Right lung (tissue), 5 donors: ENCODE results near the gene UCHL3. TPM values are rescaled to one million over a fixed set of nuclear protein-coding genes. Genes with fewer than 3 reads are reported as not detected.
"Not testable (repeated sequence)": the region's sequence is repeated elsewhere in the genome, so short reads cannot be mapped to it uniquely, and the experiment has no call there.

Source experiments
- DNase-seq, 2 donors: peaks; one replicate each; pipeline ENCODE4 v3.0.0-alpha.2; 2013
- polyA plus RNA-seq, 5 donors: library from polyadenylated mRNA; unstranded; fragments of 120-200 nt; gene quantifications; one replicate each; pipeline versions ENCODE4 v1.2.1 to v1.2.3, GENCODE V29; 2013; ENCODE audit warnings: inconsistent platforms in 1 of 5, low replicate concordance in 1 of 5; ENCODE audit not compliant: insufficient read length in 5 of 5, insufficient read depth in 1 of 5

UCHL3 gene
- polyA plus RNA-seq, 5 donors, result 18.6 to 26.1 (median 21.7) TPM

DNA sequence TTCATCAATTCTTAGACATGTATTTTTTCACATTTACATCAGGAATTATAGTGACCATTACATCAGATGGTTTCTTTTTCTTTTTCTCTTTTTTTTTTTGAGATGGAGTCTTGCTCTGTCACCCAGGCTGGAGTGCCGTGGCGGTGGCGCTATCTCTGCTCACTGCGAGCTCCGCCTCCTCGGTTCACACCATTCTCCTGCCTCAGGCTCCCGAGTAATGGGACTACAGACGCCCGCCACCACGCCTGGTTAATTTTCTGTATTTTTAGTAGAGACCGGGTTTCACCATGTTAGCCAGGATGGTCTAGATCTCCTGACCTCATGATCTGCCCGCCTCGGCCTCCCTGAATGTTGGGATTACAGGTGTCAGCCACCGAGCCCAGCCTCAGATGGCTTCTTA lies 4.2 kb upstream of the UCHL3 start:
- not testable (repeated sequence) for DNase-seq

DNA sequence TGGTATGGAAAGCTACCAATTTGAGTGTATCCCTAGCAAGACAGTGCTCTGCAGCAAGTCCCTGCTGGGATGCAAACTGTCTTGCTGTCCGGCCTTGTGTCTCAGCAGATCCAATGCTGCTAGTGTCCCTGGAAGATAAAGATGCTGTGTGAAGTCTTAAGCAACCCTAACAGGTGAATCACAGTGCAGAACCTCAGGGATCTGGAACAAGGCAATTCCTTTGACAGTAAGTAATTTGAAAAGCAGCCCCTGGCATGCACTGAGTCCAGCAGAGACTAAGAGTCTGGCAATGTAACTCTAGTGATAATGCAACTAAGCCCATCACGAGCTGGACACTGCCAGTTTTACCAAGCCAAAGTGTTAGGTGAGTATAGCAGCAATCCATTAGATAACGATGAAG lies 1.7 kb upstream of the UCHL3 start:
- no peak for DNase-seq

DNA sequence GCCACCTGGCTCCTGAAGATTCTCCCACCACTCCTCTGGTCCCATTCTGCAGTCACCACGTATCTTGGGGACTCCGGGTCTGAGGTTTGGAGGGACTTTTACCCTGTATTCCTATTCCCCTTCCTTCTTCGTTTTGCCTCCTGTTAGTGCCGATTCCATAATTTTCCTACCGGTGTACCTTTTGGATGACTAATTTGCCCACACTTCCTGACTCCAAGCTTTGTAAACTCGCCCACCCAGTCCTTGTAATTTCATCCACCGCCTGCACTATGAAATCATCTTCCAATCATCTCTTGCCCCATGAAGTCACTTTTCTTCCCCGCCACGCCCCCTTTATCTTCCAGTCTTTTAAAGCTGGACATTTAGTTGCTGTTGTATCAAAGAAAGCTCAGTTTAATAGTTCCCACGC lies 572 bp downstream of the UCHL3 start:
- DNase-seq, result peak; percentile 18 to 20

DNA sequence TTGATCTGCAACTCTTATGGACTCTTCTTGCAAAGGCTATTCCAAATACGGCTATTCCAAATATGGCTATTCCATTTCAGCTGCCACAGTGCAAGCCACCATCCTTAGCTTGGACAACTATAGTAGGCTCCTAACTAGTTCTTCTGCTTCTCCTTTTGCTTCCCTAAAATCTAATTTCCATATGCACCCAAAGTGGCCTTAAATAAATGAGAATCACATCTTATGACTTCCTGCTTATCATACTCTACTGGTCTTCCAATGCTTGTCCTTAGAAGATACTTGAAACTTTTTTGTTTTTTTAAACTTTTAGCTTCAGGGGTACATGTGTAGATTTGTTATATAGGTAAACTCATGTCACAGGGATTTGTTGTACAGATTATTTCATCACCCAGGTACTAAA lies 4.9 kb downstream of the UCHL3 start:
- DNase-seq, result no peak

DNA sequence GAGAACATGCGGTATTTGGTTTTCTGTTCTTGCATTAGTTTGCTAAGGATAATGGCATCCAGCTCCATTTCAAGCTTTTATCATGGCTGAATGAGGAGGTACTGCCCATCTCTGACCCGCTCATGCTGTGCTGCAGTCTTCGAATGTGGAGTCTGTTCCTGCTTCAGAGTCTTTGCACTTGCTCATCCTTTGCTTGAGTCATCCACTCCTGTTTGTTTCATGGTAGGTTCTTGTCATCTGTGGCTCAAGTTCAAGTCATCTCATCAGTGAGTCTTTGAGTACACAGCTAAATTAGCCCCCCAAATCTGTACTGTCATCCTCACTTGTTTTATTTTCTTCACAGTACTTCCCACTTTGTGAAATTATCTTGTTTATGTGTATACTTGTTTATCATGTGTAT lies 5.4 kb downstream of the UCHL3 start:
- DNase-seq, result no peak

DNA sequence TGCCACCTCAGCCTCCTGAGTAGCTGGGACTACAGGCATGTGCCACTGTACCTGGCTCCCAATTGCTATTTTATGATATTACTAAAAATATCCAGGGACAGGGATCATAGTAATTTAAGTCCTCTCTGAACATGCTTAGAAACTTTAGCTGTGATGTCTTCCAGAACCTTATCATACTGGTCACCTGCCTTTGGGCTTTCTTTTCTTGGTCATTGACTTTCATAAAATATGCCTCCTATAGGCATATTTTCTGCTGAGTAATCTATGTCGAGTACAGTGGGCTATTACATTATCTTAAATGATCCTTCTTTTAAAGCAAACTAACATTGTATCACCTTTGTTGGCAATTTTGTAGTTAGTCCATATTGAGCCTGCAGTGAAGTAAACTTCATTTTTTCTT lies 6.2 kb downstream of the UCHL3 start:
- DNase-seq, result no peak

DNA sequence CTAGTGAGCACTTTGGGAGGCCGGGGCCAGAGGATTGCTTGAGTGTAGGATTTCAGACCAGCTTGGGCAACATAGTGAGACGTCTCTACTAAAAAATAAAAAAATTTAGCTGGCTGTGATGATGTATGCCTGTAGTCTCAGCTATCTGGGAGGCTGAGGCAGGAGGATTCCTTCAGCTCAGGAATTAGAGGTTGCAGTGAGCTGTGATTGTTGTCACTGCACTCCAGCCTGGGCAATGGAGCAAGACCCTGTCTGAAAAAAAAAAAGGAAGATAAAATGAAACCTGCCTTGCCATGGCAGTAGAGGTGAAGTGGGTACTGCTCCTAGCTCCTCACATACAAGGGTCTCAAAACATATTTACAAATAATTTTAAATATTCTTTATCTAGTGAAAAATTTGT lies 7.4 kb downstream of the UCHL3 start:
- DNase-seq, result no peak

DNA sequence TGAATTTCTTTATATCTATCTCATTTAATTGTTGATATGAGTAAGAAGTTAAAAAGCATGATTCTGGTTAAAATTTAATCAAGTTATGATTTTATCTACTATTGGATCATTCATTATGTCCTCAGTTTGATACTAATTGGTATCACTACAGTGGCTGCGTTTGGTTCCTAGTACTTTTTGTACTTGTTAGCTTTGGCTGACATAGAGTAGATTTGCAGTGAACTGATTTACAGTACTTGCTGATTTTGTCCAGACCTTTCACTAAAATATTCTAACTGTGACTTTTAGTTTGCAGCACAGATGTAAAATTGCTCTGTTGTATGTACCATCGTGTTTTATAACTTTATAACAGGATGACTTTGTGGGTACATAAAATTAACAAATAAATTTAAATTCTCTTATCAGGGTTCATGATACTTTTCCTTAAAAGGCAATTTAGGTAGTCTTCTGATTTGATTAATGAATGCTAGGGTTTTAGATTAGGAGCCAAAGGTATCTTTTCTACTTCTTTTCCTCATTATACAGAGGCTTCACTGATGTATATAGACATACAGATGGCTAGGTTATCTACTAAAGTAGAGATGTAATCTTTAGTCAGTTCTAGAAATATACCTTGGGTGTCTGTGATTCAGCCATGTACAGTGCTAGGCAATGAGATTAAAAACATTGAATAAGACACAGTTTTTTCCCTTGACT lies 8.7 kb downstream of the UCHL3 start:
- DNase-seq, result no peak

DNA sequence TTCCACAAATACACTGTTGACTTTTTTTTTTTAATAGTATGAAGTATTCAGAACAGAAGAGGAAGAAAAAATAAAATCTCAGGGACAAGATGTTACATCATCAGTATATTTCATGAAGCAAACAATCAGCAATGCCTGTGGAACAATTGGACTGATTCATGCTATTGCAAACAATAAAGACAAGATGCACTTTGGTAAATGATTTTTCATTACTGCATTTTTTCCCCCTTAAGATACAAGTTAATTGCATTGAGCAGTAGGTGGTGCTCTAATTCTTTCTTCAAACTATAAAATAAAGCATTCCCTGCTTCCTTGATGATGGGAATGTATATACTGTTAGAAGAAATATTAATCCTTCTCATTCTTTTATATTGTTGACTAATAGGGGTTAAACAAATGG lies 17.1 kb downstream of the UCHL3 start:
- DNase-seq, result no peak

DNA sequence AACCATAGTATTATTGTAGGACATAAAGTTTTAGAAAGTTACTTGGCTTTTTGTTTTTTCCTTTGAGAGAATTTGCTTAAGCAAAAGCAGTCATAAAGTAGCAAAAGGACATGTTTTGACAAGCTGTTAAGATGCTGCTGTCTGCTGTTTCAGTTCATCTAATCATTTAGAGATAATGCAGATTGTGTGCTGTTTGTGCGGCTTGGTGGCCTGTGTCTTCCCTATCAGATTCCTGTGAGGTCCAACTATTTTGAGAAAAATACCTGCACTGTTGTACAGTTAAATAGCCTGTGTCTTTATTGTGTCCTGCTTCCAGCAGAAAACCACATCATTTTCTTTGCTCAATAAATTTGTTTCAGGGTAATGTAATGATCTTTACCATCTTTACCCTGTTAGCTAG lies 20.0 kb downstream of the UCHL3 start:
- DNase-seq, result no peak

DNA sequence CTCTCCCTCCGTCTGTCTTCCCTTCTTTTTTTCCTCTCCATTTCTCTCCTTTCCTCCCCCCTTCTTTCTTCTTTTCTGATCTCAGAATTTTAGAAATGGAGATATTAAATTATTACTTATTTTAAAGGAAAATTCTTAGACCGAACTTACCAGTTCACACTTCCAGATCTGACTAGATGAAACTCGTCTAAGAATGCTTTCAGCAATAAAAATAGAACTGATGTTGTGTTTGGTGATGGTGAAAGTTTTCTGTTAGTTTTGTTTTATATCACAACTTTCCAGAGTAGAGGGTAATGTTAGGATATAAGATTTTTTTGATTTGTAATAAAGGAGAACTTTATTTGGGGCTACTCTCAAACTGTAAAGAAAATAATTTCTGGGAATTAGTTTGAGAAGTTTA lies 29.9 kb downstream of the UCHL3 start:
- no peak for DNase-seq

DNA sequence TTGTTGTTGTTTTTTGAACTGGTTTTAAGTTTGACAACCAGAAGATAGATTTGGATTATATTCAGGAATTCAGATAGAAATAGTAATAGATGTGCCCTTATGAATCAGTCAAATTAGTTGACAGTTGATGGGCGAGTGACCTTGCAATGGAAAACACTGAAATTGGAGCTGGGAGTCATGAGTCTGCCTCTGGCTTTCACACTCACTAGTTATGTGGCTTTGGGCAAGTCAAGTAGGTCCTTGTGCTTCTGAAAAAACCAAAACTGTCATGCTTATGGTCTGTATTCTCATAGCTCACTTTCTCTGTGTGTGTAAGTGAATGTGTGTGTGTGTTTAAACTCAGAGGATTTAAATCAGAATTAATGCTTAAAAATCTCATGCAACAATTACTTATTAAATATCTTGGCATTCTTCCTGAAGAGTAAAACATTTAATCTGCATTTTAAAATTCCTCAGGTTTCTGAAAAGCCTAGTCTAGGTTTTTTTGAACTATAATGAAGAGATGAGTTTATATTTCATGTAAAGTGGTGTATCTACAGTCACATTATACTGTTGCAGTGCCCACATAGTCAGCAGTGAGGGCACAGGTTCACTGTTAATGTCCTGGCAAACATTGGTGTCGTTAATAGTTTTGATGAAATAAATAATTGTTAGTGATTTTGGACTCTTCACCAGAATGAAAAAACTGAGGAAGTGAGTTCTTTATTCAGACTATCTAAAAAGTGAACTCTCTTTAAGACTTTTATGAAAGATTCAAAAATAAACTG lies 32.5 kb downstream of the UCHL3 start:
- no peak for DNase-seq

DNA sequence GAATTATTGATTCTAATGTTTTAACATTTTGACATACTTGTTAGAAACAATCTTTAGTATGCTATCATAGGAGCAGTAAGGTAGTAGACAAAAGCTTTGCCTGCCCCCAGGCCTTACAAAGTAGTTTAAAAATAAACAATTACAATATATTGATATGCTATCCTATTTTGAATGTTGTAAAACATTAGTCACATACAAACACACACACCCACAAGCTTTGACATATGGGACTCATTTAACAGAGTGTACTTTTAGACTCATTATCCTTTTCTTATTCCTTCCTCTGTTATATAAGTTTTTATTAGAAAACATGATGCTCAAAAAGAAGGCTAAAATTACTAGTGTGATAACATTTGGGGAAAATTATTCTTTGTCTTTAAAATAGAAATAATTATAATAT lies 33.5 kb downstream of the UCHL3 start:
- DNase-seq, result no peak

DNA sequence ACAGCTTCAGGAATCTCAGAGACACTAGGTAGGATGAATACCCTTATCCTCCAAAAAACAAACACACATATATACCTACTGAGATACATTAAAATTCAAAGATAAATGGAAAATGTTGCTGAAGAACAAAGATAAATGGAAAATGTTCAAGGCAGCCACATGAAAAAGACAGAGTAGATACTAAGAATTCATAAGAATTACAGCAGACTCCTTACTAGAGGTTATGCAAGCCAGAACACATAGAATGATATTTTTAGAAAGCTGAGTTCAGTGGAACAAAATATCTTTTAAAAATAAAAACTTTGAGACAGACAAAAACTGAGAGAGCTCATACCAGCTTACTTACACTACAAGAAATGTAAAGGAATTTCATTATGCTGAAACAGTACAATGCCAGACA lies 35.6 kb downstream of the UCHL3 start:
- no peak for DNase-seq

DNA sequence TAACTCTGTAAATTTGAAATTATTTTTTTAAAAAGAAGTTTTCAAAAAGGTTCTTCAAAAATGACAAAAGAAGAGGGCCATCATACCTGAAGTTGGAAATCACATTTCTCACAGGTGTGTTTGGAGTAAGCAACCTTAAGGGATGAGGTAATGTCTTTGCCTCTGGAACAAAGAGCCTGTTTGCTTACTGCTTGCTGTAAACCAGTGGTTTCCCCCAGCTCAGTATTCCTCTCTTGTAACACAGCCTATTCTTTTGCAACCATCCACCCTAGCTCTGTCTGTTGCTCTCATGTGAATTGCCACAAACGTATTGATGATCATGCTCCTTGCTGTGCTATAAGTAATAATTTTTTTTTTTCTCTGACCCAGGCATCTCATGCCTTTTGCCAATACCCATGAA lies 38.1 kb downstream of the UCHL3 start:
- DNase-seq, result no peak

DNA sequence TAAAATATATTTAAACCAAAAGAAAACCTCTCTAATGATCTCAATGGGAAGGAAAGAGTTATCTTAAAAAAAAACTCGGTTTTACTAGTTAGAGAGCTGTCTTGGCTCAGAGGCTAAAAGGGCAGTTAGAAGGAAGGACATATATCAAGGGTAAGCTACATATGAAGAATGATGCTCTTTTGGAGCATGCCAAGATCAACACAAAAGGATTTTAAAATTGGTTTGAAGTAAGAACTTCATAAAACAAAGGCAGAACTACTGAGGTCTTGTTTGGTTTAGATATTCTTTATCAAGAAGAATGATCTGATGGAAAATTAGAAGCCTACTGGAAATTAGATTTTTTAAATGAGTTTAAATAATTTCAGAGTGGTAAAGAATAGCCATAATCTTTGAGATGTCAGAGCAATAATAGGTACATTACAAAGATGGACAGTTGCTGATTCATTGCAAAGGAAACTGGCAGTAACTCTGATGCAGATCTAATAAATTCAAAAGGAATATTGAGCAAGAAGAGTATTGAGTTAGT lies 47.1 kb downstream of the UCHL3 start:
- no peak for DNase-seq

DNA sequence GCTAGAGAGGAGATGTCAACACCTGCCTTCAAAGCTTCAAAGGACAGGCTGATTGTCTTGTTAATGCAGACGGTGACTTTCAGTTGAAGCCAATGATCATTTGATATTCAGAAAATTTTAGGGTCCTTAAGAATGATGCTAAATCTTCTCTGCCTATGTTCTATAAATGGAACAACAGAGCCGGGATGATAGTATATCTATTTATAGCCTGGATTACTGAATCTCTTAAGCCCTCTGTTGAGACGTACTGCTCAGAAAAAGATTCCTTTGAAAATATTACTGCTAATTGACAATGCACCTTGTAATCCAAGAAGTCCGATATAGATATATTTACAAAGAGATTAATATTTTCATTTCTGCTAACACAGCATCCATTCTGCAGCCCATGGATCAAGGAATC lies 50.8 kb downstream of the UCHL3 start:
- DNase-seq, result no peak

DNA sequence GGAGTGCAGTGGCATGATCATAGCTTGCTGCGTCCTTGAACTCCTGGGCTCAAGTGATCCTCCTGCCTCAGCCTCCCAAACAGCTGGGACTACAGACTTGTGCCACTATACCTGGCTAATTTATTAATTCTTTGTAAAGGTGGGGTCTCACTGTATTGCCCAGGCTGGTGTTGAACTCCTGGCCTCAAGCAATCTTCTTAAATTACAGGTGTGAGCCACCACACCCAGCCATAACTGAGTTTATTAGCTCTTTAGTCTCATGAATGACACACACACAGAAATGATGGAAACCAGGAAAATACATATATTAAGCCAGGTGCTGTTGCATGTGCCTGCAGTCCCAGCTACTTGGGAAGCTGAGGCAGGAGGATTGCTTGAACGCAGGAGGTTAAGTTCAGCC lies 53.4 kb downstream of the UCHL3 start:
- DNase-seq, result no peak

DNA sequence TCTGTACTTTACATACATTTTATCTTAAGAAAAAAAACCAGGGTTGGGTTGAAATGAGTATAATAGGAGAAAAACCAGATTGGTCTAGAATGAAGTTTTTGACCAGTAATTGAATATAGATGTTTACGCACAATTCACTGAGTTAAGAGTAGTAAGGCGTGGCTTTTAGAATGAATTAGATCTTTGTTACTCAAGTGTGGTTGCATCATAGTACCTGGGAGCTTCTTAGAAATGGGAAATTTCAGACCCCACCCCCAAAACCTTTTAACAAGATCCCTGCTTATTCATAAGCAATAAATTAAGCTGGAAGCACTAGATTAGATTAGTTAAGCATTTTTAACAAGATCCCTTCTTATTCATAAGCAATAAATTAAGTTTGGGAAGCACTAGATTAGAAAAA lies 57.9 kb downstream of the UCHL3 start:
- DNase-seq, result no peak

DNA sequence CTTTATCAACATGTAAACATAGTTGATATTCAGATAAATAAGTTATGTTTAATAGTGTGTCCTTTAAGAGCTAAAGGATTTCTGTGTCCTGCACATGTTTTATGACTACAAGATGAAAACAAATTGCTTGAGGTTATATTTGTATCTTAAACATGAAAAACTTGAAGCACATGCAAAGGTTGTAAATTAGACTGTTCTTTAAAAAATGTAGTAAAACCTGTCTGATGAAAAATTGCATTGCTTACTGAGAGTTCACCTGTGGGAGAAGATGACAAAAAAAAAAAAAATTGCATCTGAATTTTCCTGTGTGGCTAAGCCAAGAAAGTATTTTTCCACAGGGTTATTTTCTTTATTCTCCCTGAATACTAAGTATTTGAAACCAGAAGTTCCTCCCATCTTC lies 60.9 kb downstream of the UCHL3 start:
- no peak for DNase-seq

DNA sequence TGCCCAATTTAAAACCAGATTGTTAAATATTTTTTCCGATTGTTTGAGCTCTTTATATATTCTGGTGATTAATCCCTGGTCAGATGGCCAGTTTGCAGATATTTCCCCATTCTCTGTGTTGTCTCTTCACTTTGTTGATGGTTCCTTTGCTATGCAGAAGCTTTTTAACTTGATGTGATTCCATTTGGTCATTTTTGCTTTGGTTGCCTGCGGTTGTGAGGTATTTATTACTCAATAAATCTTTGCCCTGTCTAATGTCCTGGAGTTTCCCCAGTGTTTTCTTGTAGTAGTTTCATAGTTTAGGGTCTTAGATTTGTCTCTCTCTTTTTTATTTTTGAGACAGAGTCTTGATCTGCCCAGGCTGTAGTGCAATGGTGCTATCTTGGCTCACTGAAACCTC lies 62.8 kb downstream of the UCHL3 start:
- DNase-seq, result no peak

DNA sequence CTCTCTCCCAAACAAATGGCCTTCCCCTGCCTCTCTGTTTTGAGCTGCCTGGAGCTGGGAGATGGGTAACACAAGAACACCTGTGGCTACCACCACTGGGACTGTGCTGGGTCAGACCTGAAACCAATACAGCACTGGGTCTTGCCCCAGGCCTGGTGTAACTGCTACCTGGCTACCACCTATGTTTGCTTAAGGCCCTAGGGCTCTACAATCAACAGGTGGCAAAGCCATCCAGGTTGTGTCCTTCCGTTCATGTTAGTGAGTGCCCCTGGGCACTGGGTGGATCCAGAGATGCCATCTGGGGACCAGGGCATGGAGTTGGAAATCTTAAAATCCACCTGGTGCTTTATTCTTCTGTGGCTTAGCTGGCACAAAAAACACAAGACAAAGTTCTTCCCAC lies 67.6 kb downstream of the UCHL3 start:
- DNase-seq, result no peak

DNA sequence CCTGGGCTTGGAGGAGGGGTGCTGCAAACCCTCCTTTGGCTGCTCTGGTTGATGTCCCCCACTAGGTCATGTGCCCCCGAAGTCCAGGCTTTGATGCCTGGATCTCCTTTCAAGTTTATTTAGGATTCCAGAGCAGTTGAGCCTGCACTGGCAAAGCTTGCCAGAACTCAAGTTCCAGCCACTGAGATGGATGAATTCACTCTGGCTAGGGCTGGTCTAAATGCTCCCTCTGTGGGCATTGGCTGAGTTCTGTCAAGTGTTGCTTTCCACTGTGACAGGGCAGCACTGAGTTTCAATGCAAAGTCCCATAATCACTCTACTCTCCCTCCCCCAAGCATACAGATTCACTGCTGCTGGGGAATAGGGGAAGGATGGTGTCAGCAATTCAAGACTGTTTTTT lies 68.7 kb downstream of the UCHL3 start:
- no peak for DNase-seq

DNA sequence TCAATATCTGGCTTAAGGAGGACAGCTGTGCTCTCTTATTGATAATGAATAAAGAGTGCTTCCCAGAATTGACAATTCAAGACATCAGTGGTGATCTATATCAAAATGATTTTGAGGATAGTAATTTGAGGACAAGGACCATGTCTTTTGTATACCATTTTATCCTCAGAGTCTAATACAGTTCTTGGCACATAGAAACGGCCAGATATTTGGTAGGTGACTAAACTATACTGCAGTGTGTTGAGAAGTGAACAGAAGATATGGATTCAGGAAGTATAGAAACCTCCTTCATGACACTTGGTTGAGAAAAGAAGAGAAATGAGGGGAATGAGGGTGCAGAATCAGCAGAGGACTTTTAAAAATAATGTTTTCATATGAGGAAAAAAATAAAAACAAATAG lies 70.4 kb downstream of the UCHL3 start:
- DNase-seq, result no peak
